Central memory CD8-positive, alpha-beta T cell (primary cell): ENCODE results near the gene MYOF.
A peak's percentile ranks its signal among the peaks of the same experiment; 100 is the strongest.
"Not testable (repeated sequence)": the region's sequence is repeated elsewhere in the genome, so short reads cannot be mapped to it uniquely, and the experiment has no call there.

ENCODE experiments used
- ATAC-seq: fragments of 150-1000 bp; cut with Tn5 transposase; replicated peaks from 2 replicates; pipeline ENCODE4 v1.10.0; 2022; ENCODE audit warnings: mild to moderate bottlenecking, moderate FRiP score, moderate number of reproducible peaks; ENCODE audit not compliant: poor library complexity, severe bottlenecking; ENCODE audit errors: extremely low read depth
- DNase-seq, 2 donors: peaks; one replicate each; pipeline ENCODE4 v3.0.0; 2021; ENCODE audit warnings: low spot score in 2 of 2
- H3K27ac Mint-ChIP-seq: one replicate; pipeline ENCODE4 v1.8.0; 2022; ENCODE audit warnings: low read depth, mild to moderate bottlenecking, moderate library complexity, mixed read lengths
- H3K27me3 Mint-ChIP-seq: one replicate; pipeline ENCODE4 v1.8.0; 2022; ENCODE audit warnings: mixed read lengths
- H3K36me3 Mint-ChIP-seq: one replicate; pipeline ENCODE4 v1.8.0; 2022; ENCODE audit warnings: mild to moderate bottlenecking, moderate library complexity, mixed read lengths; ENCODE audit not compliant: insufficient read depth
- H3K4me1 Mint-ChIP-seq: one replicate; pipeline ENCODE4 v1.8.0; 2022; ENCODE audit warnings: mixed read lengths
- H3K4me3 Mint-ChIP-seq: one replicate; pipeline ENCODE4 v1.8.0; 2022; ENCODE audit warnings: mild to moderate bottlenecking, moderate library complexity, mixed read lengths
- H3K9me3 Mint-ChIP-seq: one replicate; pipeline ENCODE4 v1.8.0; 2022; ENCODE audit warnings: mixed read lengths

MYOF gene

DNA sequence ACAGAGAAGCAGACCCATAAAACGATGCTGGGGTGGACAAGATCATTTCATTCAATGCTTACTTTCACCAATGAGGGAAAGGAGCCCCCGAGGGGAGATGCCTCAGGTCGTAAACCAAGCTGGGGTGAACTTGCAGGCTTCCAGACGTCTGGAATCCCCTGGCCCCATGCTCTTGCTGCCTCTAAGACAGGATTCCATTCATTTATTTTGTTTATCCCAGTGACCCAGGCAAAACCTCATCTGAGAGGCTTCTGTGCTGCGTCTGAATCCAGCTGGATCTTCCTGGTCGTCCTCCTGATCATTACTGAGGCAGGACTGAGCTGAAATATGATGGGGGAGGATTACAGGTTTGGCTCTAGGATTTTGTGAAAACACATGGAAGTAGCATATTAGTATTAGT is 182.9 kb downstream of the MYOF start:
- peaks cover 21% of the 10 kb centered on the region for H3K27me3 Mint-ChIP-seq
- no peaks in the 10 kb centered on the region for H3K36me3 Mint-ChIP-seq
- ATAC-seq (no peak), DNase-seq (no peak)
- H3K9me3 Mint-ChIP-seq = no peaks in the 10 kb centered on the region
- no peaks in the 10 kb centered on the region for H3K4me1 Mint-ChIP-seq
- H3K4me3 Mint-ChIP-seq = no peak overlapping the region
- H3K27ac Mint-ChIP-seq = no peak overlapping the region

GRCh38 chr10:93296151-93296550 is 186.0 kb downstream of the MYOF start:
- no peaks in the 10 kb centered on the region for H3K36me3 Mint-ChIP-seq
- ATAC-seq (no peak), DNase-seq (no peak)
- H3K27me3 Mint-ChIP-seq = peaks cover 29% of the 10 kb centered on the region
- no peak overlapping the region for H3K4me3 Mint-ChIP-seq
- H3K9me3 Mint-ChIP-seq = no peaks in the 10 kb centered on the region
- H3K27ac Mint-ChIP-seq = no peak overlapping the region
- no peaks in the 10 kb centered on the region for H3K4me1 Mint-ChIP-seq

GRCh38 chr10:93293999-93294398 is 188.1 kb downstream of the MYOF start:
- no peaks in the 10 kb centered on the region for H3K36me3 Mint-ChIP-seq
- H3K9me3 Mint-ChIP-seq = no peaks in the 10 kb centered on the region
- H3K27me3 Mint-ChIP-seq = peaks cover 30% of the 10 kb centered on the region
- H3K4me1 Mint-ChIP-seq = no peaks in the 10 kb centered on the region
- ATAC-seq = no peak
- DNase-seq = no peak
- H3K27ac Mint-ChIP-seq = no peak overlapping the region
- no peak overlapping the region for H3K4me3 Mint-ChIP-seq

GRCh38 chr10:93290661-93291354 is 191.3 kb downstream of the MYOF start:
- ATAC-seq (no peak), DNase-seq (no peak)
- Mint-ChIP-seq H3K36me3 (peaks cover 2% of the 10 kb centered on the region), H3K27ac (no peak overlapping the region), H3K4me1 (no peaks in the 10 kb centered on the region), H3K4me3 (no peak overlapping the region), H3K27me3 (peaks cover 17% of the 10 kb centered on the region), H3K9me3 (no peaks in the 10 kb centered on the region)

GRCh38 chr10:93288679-93289634 is 193.2 kb downstream of the MYOF start:
- H3K4me3 Mint-ChIP-seq = no peak overlapping the region
- H3K9me3 Mint-ChIP-seq = no peaks in the 10 kb centered on the region
- no peak overlapping the region for H3K27ac Mint-ChIP-seq
- H3K27me3 Mint-ChIP-seq = peaks cover 15% of the 10 kb centered on the region
- peak in 1 of 2 donors; percentile 19 for DNase-seq
- ATAC-seq = no peak
- H3K36me3 Mint-ChIP-seq = peaks cover 2% of the 10 kb centered on the region
- no peaks in the 10 kb centered on the region for H3K4me1 Mint-ChIP-seq

DNA sequence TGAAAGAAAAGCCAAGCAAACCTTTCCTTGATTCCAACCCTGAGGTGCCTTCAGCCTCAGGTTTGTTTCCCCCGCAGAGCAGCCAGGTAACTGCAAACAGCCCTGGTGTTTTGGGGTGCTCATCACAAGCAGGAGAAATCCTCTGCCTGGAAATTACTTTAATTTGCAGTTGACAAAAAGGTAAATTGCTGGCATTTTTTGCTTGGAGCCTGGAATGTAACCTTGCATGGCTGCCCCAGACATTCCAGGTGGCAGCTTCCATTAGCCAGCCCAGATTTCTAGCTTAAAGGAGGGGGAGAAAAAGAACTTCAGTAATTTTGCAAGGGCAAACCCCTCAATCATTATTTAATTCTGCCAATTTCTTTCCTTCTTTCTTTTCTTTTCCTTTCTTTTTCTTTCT is 194.4 kb downstream of the MYOF start:
- Mint-ChIP-seq H3K9me3 (no peaks in the 10 kb centered on the region), H3K4me1 (no peaks in the 10 kb centered on the region), H3K4me3 (no peak overlapping the region), H3K27ac (no peak overlapping the region), H3K27me3 (peaks cover 9% of the 10 kb centered on the region), H3K36me3 (peaks cover 2% of the 10 kb centered on the region)
- DNase-seq (no peak), ATAC-seq (no peak)

GRCh38 chr10:93284246-93284645 is 197.9 kb downstream of the MYOF start:
- not testable (repeated sequence) for H3K9me3 Mint-ChIP-seq, DNase-seq, H3K4me1 Mint-ChIP-seq, H3K36me3 Mint-ChIP-seq, H3K27ac Mint-ChIP-seq, ATAC-seq, H3K4me3 Mint-ChIP-seq, H3K27me3 Mint-ChIP-seq

GRCh38 chr10:93281367-93281720 is 200.8 kb downstream of the MYOF start:
- no peak for ATAC-seq
- no peak for DNase-seq
- Mint-ChIP-seq H3K36me3 (peaks cover 1% of the 10 kb centered on the region), H3K27me3 (no peaks in the 10 kb centered on the region), H3K27ac (no peak overlapping the region), H3K4me3 (no peak overlapping the region), H3K4me1 (no peaks in the 10 kb centered on the region), H3K9me3 (no peaks in the 10 kb centered on the region)

GRCh38 chr10:93280699-93281366 is 201.3 kb downstream of the MYOF start:
- H3K27ac Mint-ChIP-seq = no peak overlapping the region
- peaks cover 1% of the 10 kb centered on the region for H3K36me3 Mint-ChIP-seq
- no peak overlapping the region for H3K4me3 Mint-ChIP-seq
- no peaks in the 10 kb centered on the region for H3K4me1 Mint-ChIP-seq
- ATAC-seq (no peak), DNase-seq (no peak)
- no peaks in the 10 kb centered on the region for H3K9me3 Mint-ChIP-seq
- H3K27me3 Mint-ChIP-seq = no peaks in the 10 kb centered on the region

GRCh38 chr10:93280121-93280698 is 201.9 kb downstream of the MYOF start:
- Mint-ChIP-seq H3K27me3 (no peaks in the 10 kb centered on the region), H3K4me1 (no peaks in the 10 kb centered on the region), H3K4me3 (no peak overlapping the region), H3K9me3 (no peaks in the 10 kb centered on the region), H3K36me3 (peaks cover 1% of the 10 kb centered on the region), H3K27ac (no peak overlapping the region)
- ATAC-seq (no peak), DNase-seq (no peak)

DNA sequence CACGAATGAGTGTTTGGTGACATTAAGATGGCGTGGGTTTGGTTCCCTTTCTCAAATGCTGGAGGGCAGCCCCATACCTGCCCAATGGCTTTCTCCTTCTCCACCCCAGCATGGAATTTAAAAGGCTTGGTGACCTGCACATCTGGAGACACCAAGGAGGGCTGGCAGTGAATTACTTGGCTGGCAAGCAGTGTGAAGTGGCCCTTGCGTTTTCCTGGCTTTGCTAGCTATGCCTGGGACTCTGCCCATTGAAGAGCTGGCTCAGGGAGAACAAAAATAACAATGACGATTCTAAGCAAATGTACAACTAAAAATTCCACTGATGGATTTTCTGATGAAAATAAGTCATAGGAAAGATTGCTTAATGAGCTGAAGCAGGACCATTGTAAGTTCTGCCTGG is 204.8 kb downstream of the MYOF start:
- H3K36me3 Mint-ChIP-seq = peaks cover 1% of the 10 kb centered on the region
- no peak overlapping the region for H3K27ac Mint-ChIP-seq
- no peak overlapping the region for H3K4me3 Mint-ChIP-seq
- no peaks in the 10 kb centered on the region for H3K27me3 Mint-ChIP-seq
- DNase-seq = no peak
- no peak for ATAC-seq
- no peaks in the 10 kb centered on the region for H3K9me3 Mint-ChIP-seq
- H3K4me1 Mint-ChIP-seq = no peaks in the 10 kb centered on the region

DNA sequence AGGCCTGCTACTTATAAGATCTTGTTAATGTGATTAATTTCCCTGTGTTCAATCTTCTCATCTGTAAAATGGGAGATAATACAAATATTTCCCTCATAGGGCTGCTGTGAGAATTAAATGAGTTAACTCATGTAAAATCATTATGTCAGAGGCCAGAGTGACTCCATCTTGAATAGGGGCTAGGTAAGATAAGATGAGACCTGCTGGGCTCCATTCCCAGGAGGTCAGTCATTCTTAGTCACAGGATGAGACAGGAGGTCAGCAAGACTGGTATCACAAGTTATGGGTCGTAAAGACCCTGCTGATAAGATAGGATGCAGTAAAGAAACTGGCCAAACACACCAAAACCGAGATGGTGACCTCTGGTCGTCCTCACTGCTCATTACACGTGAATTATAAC is 207.7 kb downstream of the MYOF start:
- DNase-seq = no peak
- no peak overlapping the region for H3K27ac Mint-ChIP-seq
- no peak overlapping the region for H3K4me3 Mint-ChIP-seq
- H3K36me3 Mint-ChIP-seq = no peaks in the 10 kb centered on the region
- H3K9me3 Mint-ChIP-seq = no peaks in the 10 kb centered on the region
- no peak for ATAC-seq
- no peaks in the 10 kb centered on the region for H3K27me3 Mint-ChIP-seq
- no peaks in the 10 kb centered on the region for H3K4me1 Mint-ChIP-seq
